CD4-positive, alpha-beta T cell treated with Interleukin-4 for 4 hours (primary cell): Measurements from ENCODE around the gene GNL2.

Experiments
- DNase-seq: peaks from one replicate; pipeline ENCODE4 v3.0.0-alpha.2; 2020

The GNL2 gene

GRCh38 chr1:37595440-37596181 is at the start of gene GNL2:
TSS of gene GNL2 (minus strand) at chr1:37595937. CDS start at chr1:37595822, 115 bp downstream.
- peak; percentile 95 for DNase-seq

- no peak for DNase-seq
Observed at GRCh38 chr1:37641059-37641458, 45.3 kb upstream of the GNL2 start.

GRCh38 chr1:37636435-37636834 is 40.7 kb upstream of the GNL2 start:
- no peak for DNase-seq

- DNase-seq = no peak
Observed at GRCh38 chr1:37634992-37635902, 39.5 kb upstream of the GNL2 start.

- DNase-seq = no peak
Observed at GRCh38 chr1:37634244-37634991, 38.7 kb upstream of the GNL2 start, which contains the start of gene RSPO1. TSS of gene RSPO1 (minus strand) at chr1:37634892. CDS start at chr1:37629661, 5,231 bp downstream.

- no peak for DNase-seq
Observed at GRCh38 chr1:37633938-37634243, 38.2 kb upstream of the GNL2 start.

GRCh38 chr1:37633040-37633937 is 37.6 kb upstream of the GNL2 start:
- DNase-seq = no peak

GRCh38 chr1:37631036-37631435 is 35.3 kb upstream of the GNL2 start:
- no peak for DNase-seq

- no peak for DNase-seq
Observed at GRCh38 chr1:37630426-37631028, 34.8 kb upstream of the GNL2 start.

GRCh38 chr1:37629726-37630425 is 34.1 kb upstream of the GNL2 start:
- DNase-seq = no peak

- DNase-seq = no peak
Observed at GRCh38 chr1:37629008-37629407, 33.3 kb upstream of the GNL2 start.

- no peak for DNase-seq
Observed at GRCh38 chr1:37628026-37628556, 32.4 kb upstream of the GNL2 start.

GRCh38 chr1:37622131-37622530 is 26.4 kb upstream of the GNL2 start:
- no peak for DNase-seq

GRCh38 chr1:37621326-37621870 is 25.7 kb upstream of the GNL2 start:
- no peak for DNase-seq

GRCh38 chr1:37620707-37621106 is 25.0 kb upstream of the GNL2 start:
- DNase-seq = no peak

- no peak for DNase-seq
Observed at GRCh38 chr1:37616330-37616729, 20.6 kb upstream of the GNL2 start.

- no peak for DNase-seq
Observed at GRCh38 chr1:37614105-37614504, 18.4 kb upstream of the GNL2 start.

GRCh38 chr1:37612186-37612585 is 16.4 kb upstream of the GNL2 start:
- DNase-seq = no peak

GRCh38 chr1:37609994-37610393 is 14.3 kb upstream of the GNL2 start:
- DNase-seq = no peak

GRCh38 chr1:37609002-37609401 is 13.3 kb upstream of the GNL2 start:
- DNase-seq = no peak
